ENCODE results near the gene PSMA6. TPM values are rescaled to one million over a fixed set of nuclear protein-coding genes. Genes with fewer than 3 reads are reported as not detected.

The PSMA6 gene
- total RNA-seq, 1 donor from 2014 or later: 344 TPM

DNA sequence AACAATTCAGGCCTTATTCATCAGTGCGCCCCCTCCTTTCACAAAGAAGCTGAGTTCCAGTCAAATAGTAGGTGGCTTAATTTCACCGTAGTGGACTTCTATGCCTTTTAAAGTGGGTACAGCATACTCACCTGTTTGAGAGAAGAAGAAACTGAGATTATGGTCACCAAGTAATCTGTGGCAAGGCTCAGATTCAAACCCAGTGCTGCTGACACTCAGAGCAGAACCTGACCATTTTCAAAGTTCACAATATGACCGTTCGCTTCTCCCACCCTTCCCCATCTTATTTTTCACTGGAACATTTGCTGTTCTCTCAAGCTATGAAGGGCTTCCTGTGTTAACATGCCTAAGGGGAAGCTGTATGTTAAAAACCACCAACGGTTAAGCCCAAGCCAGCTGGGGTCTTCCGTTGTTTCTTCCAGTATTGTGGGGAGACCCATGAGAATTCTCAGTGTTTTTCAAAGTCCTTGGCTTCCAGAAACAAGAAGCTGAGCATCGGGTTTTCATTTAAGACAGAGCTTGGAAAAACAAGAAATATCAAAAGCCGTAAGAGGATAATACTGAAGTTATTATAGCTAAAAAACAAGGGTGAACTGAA is 6.1 kb upstream of the PSMA6 start:
- H3K79me2 ChIP-seq (ENCODE audit: low read depth): no peaks in the 10 kb centered on the region
- Mint-ChIP-seq H3K27ac (no peak overlapping the region), H3K27me3 (ENCODE audit: insufficient read depth, low read depth) (no peaks in the 10 kb centered on the region), H3K4me3 (no peak overlapping the region), H3K4me1 (peaks cover 3% of the 10 kb centered on the region), H3K9me3 (no peaks in the 10 kb centered on the region), H3K36me3 (no peaks in the 10 kb centered on the region)
- no peaks in the 10 kb centered on the region for H3K4me1 ChIP-seq
- H3K27ac ChIP-seq: no peak overlapping the region
- no peak overlapping the region for H3K4me3 ChIP-seq
- H3K27me3 ChIP-seq: no peaks in the 10 kb centered on the region
- no peak overlapping the region for H3K9ac ChIP-seq
- H3K36me3 ChIP-seq: no peaks in the 10 kb centered on the region
- TF ChIP-seq EZH2phosphoT487 (IDR thresholded peaks at IDR 0.05) (no peak), EZH2 (IDR thresholded peaks at IDR 0.05) (no peak), CTCF (IDR thresholded peaks at IDR 0.05) (no peak)
- DNase-seq (ENCODE audit: low spot score): no peak
- no peaks in the 10 kb centered on the region for H4K20me1 ChIP-seq (ENCODE audit: low read depth)
- no peak overlapping the region for H3K4me2 ChIP-seq
- no peak overlapping the region for H2AFZ ChIP-seq (replicated peaks)
- no peaks in the 10 kb centered on the region for H3F3A ChIP-seq (ENCODE audit: low read depth)
- H3K9me3 ChIP-seq (ENCODE audit: low read depth): no peaks in the 10 kb centered on the region

DNA sequence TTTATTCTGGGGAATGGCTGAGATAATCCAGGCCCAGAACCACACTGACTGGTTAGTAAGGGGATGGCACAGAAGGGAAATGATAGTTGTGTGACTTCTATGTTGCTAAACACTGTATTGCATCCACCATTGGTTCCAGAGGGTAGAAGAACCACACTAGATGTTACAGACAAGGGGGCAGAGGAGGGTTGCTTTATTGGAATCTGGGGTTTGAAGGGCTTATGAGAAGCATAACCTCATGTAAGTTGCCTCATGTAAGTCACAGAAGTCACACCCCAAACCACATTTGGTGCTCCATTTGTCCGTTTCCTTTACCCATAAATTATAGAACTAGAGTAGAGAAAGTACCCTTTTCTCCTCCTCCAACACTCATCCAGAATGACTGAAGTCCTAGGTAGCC is 5.5 kb upstream of the PSMA6 start:
- Mint-ChIP-seq H3K4me1 (peaks cover 3% of the 10 kb centered on the region), H3K36me3 (no peaks in the 10 kb centered on the region), H3K27me3 (ENCODE audit: insufficient read depth, low read depth) (no peaks in the 10 kb centered on the region), H3K9me3 (no peaks in the 10 kb centered on the region), H3K27ac (no peak overlapping the region), H3K4me3 (no peak overlapping the region)
- H4K20me1 ChIP-seq (ENCODE audit: low read depth): no peaks in the 10 kb centered on the region
- H3F3A ChIP-seq (ENCODE audit: low read depth): peaks cover 3% of the 10 kb centered on the region
- no peaks in the 10 kb centered on the region for H3K9me3 ChIP-seq (ENCODE audit: low read depth)
- H3K4me3 ChIP-seq: no peak overlapping the region
- H2AFZ ChIP-seq (replicated peaks): no peak overlapping the region
- H3K4me1 ChIP-seq: no peaks in the 10 kb centered on the region
- H3K27me3 ChIP-seq: no peaks in the 10 kb centered on the region
- H3K9ac ChIP-seq: no peak overlapping the region
- no peak for DNase-seq (ENCODE audit: low spot score)
- no peaks in the 10 kb centered on the region for H3K79me2 ChIP-seq (ENCODE audit: low read depth)
- TF ChIP-seq EZH2phosphoT487 (IDR thresholded peaks at IDR 0.05): no peak
- TF ChIP-seq CTCF (IDR thresholded peaks at IDR 0.05): no peak
- TF ChIP-seq EZH2 (IDR thresholded peaks at IDR 0.05): no peak
- no peak overlapping the region for H3K27ac ChIP-seq
- no peak overlapping the region for H3K4me2 ChIP-seq
- H3K36me3 ChIP-seq: no peaks in the 10 kb centered on the region

DNA sequence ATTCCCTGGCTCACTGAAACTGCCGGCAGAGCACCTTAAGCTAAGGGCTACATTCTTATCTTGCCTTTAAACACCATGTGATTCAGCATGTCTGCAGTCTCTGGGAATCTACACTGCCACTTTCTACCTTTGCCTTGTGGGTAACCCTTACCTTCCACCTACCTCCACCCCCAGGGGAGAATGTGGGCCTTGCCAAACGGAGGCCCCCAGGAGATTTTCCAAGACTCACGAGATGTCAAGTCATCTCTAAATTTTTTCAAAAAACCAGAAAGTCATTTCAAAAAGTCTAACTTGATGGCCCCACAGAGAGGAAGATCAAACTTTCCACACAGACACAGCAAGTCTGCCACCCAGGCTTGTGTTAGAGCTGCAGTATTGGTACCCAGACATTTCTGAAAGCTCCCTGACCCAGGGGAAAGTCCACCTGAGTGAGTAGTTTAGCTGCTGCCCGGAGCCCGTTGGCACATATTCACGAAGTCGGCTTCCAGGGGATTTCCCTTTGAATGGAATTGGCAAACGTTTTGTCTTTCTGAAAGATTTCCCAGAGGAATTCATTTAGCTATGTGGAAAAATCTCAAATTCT is 4.7 kb upstream of the PSMA6 start:
- Mint-ChIP-seq H3K4me1 (peaks cover 3% of the 10 kb centered on the region), H3K27ac (no peak overlapping the region), H3K27me3 (ENCODE audit: insufficient read depth, low read depth) (no peaks in the 10 kb centered on the region), H3K4me3 (no peak overlapping the region), H3K36me3 (no peaks in the 10 kb centered on the region), H3K9me3 (no peaks in the 10 kb centered on the region)
- DNase-seq (ENCODE audit: low spot score): no peak
- Histone ChIP-seq H2AFZ (replicated peaks) (no peak overlapping the region), H4K20me1 (ENCODE audit: low read depth) (no peaks in the 10 kb centered on the region), H3K4me1 (no peaks in the 10 kb centered on the region), H3K36me3 (no peaks in the 10 kb centered on the region), H3K27ac (no peak overlapping the region), H3F3A (ENCODE audit: low read depth) (peaks cover 8% of the 10 kb centered on the region), H3K27me3 (no peaks in the 10 kb centered on the region), H3K9ac (no peak overlapping the region), H3K4me3 (no peak overlapping the region), H3K79me2 (ENCODE audit: low read depth) (peaks cover 3% of the 10 kb centered on the region), H3K9me3 (ENCODE audit: low read depth) (no peaks in the 10 kb centered on the region), H3K4me2 (no peak overlapping the region)
- no peak for TF ChIP-seq EZH2 (IDR thresholded peaks at IDR 0.05)
- no peak for TF ChIP-seq EZH2phosphoT487 (IDR thresholded peaks at IDR 0.05)
- no peak for TF ChIP-seq CTCF (IDR thresholded peaks at IDR 0.05)

Data from neural progenitor cell (in vitro differentiated cells).